KMS-11 (cell line): Measurements from ENCODE around the gene GINS2.

Experiments used
- H2AFZ ChIP-seq: fragments of 200-600 bp; sonication (generic); 2 replicates; pipeline ENCODE4 v1.6.1; 2016; ENCODE audit warnings: antibody characterized with exemption, mixed run types, low read depth
- H3K27ac ChIP-seq: fragments of 200-600 bp; sonication (generic); 2 replicates; pipeline ENCODE4 v1.6.1; 2016; ENCODE audit warnings: mild to moderate bottlenecking, mixed run types
- H3K27me3 ChIP-seq: fragments of 200-600 bp; sonication (generic); 2 replicates; pipeline ENCODE4 v1.6.1; 2017; ENCODE audit warnings: mild to moderate bottlenecking, low read depth, mixed run types, moderate library complexity; ENCODE audit not compliant: insufficient read depth
- H3K36me3 ChIP-seq: fragments of 200-600 bp; sonication (generic); 2 replicates; pipeline ENCODE4 v1.6.1; 2017; ENCODE audit warnings: mild to moderate bottlenecking, mixed run types; ENCODE audit not compliant: insufficient read depth
- H3K4me1 ChIP-seq: fragments of 200-600 bp; sonication (generic); 2 replicates; pipeline ENCODE4 v1.6.1; 2016; ENCODE audit warnings: mild to moderate bottlenecking, low read depth, mixed run types; ENCODE audit not compliant: poor library complexity, severe bottlenecking
- H3K4me2 ChIP-seq: fragments of 200-600 bp; sonication (generic); 2 replicates; pipeline ENCODE4 v1.7.0; 2016; ENCODE audit warnings: mild to moderate bottlenecking, mixed run types
- H3K4me3 ChIP-seq: fragments of 200-600 bp; sonication (generic); IDR thresholded peaks from 2 replicates; pipeline ENCODE4 v1.6.1; 2017; ENCODE audit warnings: low read depth, low read length, mixed read lengths; ENCODE audit not compliant: insufficient read depth
- H3K79me2 ChIP-seq: fragments of 200-600 bp; sonication (generic); 2 replicates; pipeline ENCODE4 v1.6.1; 2016; ENCODE audit warnings: low read depth, mixed run types; ENCODE audit not compliant: insufficient read depth
- H3K9ac ChIP-seq: fragments of 200-600 bp; sonication (generic); 2 replicates; pipeline ENCODE4 v1.6.1; 2016; ENCODE audit warnings: mild to moderate bottlenecking, mixed run types
- H4K20me1 ChIP-seq: fragments of 200-600 bp; sonication (generic); 2 replicates; pipeline ENCODE4 v1.6.1; 2016; ENCODE audit warnings: mild to moderate bottlenecking, mixed run types; ENCODE audit not compliant: insufficient read depth
- TF ChIP-seq, protein P1 (sequence below): fragments of 200-600 bp; sonication (generic); conservative IDR thresholded peaks from 2 replicates; pipeline ENCODE4 v1.6.1; 2017; ENCODE audit warnings: low read depth, mild to moderate bottlenecking, antibody characterized with exemption, low read length, moderate library complexity, mixed read lengths

Gene GINS2

DNA sequence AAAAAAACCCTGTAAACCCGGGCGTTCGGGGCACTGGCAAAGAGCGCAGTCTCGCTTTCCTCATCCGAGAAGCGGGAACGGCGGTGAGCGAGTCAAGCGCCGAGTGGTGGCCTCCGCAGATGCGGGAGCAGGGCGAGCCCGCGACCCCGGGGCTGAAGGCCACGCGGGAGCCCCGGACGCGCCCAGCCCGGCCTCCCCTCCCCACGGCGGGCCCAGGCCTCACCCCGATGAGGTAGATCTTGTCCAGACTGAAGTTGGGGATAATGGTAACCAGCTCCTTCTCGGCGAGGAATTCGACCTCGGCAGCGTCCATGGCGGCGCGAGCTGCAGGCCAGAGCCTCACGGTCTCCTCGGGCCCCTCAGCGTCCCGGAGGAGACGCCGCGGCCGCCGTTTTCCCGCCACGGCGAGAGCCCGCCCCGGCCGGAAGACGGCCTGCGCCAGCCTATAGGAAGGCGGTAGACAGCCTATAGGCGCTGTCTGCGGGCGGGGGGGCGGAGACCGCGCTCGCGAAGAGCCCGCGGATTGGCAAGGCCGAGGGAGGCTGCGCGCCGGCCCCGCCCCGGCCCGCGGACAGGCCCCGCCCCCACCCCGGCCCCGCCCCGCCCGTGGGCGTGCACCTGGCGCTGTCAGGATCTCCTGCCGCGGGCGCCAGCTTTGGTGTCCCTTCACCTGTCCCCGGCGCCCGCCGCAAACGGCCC, at the start of gene GINS2:
GINS2 (minus strand) TSS at position 369 of the 699 bp plus-strand sequence; CDS start at position 313, 56 bp downstream.
- no peak within 1 kb of the TSS for H3K4me3 ChIP-seq
- peak within 1 kb of the TSS; percentile 60 for H3K27ac ChIP-seq
- H3K9ac ChIP-seq, result peak within 1 kb of the TSS; percentile 88; the same call in 1 of the 2 replicates
- peak within 1 kb of the TSS; percentile 74 for H3K4me2 ChIP-seq
- H3K4me1 ChIP-seq, result peaks cover 23% of the 10 kb centered on the region
- peaks cover 30% of the 10 kb centered on the region for H3K79me2 ChIP-seq
- no peaks in the 10 kb centered on the region for H4K20me1 ChIP-seq
- peaks cover 3% of the 10 kb centered on the region; the same call in 1 of the 2 replicates for H3K27me3 ChIP-seq
- H2AFZ ChIP-seq, result peak within 1 kb of the TSS; percentile 82
- TF ChIP-seq, protein P1, sequence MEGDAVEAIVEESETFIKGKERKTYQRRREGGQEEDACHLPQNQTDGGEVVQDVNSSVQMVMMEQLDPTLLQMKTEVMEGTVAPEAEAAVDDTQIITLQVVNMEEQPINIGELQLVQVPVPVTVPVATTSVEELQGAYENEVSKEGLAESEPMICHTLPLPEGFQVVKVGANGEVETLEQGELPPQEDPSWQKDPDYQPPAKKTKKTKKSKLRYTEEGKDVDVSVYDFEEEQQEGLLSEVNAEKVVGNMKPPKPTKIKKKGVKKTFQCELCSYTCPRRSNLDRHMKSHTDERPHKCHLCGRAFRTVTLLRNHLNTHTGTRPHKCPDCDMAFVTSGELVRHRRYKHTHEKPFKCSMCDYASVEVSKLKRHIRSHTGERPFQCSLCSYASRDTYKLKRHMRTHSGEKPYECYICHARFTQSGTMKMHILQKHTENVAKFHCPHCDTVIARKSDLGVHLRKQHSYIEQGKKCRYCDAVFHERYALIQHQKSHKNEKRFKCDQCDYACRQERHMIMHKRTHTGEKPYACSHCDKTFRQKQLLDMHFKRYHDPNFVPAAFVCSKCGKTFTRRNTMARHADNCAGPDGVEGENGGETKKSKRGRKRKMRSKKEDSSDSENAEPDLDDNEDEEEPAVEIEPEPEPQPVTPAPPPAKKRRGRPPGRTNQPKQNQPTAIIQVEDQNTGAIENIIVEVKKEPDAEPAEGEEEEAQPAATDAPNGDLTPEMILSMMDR, result no peak
- H3K36me3 ChIP-seq, result peaks cover 3% of the 10 kb centered on the region; the same call in 1 of the 2 replicates

DNA sequence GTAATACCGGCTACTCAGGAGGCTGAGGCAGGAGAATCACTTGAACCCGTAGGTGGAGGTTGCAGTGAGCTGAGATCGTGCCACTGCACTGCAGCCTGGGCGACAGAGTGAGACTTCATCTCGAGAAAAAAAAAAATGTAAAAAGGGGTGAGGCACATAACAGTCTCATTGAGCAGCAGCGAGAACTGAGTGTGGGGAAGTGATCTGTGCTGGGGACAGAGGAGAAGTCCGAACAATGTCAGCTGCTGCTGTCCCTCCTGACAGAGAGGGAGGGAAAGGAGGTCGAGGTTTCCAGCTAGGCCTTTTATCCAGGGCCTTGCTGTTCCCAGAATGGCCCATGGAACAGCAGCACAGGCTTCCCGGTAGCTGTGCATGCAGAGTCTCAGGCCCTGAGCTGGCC, 48.2 kb upstream of the GINS2 start:
- H2AFZ ChIP-seq, result no peak overlapping the region
- no peaks in the 10 kb centered on the region for H3K79me2 ChIP-seq
- H3K36me3 ChIP-seq, result no peaks in the 10 kb centered on the region
- H3K27ac ChIP-seq, result no peak overlapping the region
- TF ChIP-seq, protein P1, result no peak
- H3K4me2 ChIP-seq, result no peak overlapping the region
- no peaks in the 10 kb centered on the region for H4K20me1 ChIP-seq
- H3K27me3 ChIP-seq, result peaks cover 79% of the 10 kb centered on the region
- no peaks in the 10 kb centered on the region for H3K4me1 ChIP-seq
- H3K4me3 ChIP-seq, result no peak overlapping the region
- no peak overlapping the region for H3K9ac ChIP-seq

DNA sequence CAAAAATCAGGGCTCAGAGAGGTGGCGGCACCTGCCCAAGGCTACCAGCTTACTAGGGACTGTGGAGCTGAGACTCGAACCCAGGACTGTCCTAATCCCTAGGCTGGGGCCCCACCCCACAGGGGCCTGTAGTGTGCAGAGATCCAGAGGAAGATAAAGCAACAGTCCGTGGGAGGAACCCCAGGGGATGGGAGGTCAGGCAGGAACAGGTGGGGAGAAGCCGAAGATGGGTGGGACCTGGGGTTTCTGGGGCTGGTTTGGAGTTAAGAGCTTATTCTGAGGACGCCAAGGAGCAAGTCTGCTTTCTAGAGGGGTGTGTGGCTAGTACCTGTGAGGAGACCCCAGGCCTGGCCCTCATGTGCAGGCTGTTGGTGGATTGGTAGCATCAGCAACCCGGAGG, 47.2 kb upstream of the GINS2 start:
- Histone ChIP-seq H3K36me3 (no peaks in the 10 kb centered on the region), H3K4me3 (no peak overlapping the region), H3K4me2 (no peak overlapping the region), H2AFZ (no peak overlapping the region), H4K20me1 (no peaks in the 10 kb centered on the region), H3K79me2 (no peaks in the 10 kb centered on the region), H3K27ac (no peak overlapping the region), H3K4me1 (no peaks in the 10 kb centered on the region), H3K27me3 (peaks cover 80% of the 10 kb centered on the region), H3K9ac (no peak overlapping the region)
- TF ChIP-seq, protein P1, result no peak

DNA sequence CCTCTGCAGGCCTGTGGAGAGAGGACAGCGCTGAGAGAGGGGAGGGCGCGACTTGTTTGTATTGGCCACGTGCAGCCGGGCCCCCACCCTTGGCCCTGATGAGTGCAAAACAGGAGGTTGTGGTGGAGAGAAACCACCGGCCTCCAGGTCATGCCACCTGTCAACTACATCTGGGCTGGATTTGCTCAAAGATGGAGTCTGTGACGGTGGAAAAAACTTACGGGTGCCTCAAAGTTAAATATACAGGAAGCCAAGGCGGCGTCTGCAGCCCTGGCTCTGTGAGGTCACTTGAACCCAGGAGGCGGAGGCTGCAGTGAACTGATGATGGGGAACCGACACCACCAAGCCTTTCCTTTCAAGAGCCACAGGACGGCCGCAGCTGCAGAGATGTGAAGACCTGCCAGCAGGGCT, 46.5 kb upstream of the GINS2 start:
- H4K20me1 ChIP-seq, result no peaks in the 10 kb centered on the region
- no peak overlapping the region for H3K4me3 ChIP-seq

More for the DNA sequence above, 46.5 kb upstream of the GINS2 start:
- Histone ChIP-seq H2AFZ (no peak overlapping the region), H3K27ac (no peak overlapping the region), H3K36me3 (no peaks in the 10 kb centered on the region), H3K4me1 (no peaks in the 10 kb centered on the region), H3K4me2 (no peak overlapping the region), H3K9ac (no peak overlapping the region), H3K27me3 (peaks cover 80% of the 10 kb centered on the region), H3K79me2 (no peaks in the 10 kb centered on the region)
- TF ChIP-seq, protein P1, result no peak
